ENCODE measurements around the gene POTEH.
"Not testable (repeated sequence)": the region's sequence is repeated elsewhere in the genome, so short reads cannot be mapped to it uniquely, and the experiment has no call there.

- not testable (repeated sequence) for TF ChIP-seq CTCF (conservative IDR thresholded peaks at IDR 0.05; ENCODE audit: low read depth, low read length); EZH2 (IDR thresholded peaks at IDR 0.05; ENCODE audit: low read length, unreplicated experiment)
Observed at GRCh38 chr22:15747636-15748323, 58.0 kb downstream of the POTEH start.
